ENCODE measurements around the gene LTV1. TPM values are rescaled to one million over a fixed set of nuclear protein-coding genes. Genes with fewer than 3 reads are reported as not detected.

The LTV1 gene
- total and polyA plus RNA-seq, 2 donors (not counting 3 experiments of a cell fraction or from before 2014, with no cell fraction given) = 5.2 to 26.9 TPM

DNA sequence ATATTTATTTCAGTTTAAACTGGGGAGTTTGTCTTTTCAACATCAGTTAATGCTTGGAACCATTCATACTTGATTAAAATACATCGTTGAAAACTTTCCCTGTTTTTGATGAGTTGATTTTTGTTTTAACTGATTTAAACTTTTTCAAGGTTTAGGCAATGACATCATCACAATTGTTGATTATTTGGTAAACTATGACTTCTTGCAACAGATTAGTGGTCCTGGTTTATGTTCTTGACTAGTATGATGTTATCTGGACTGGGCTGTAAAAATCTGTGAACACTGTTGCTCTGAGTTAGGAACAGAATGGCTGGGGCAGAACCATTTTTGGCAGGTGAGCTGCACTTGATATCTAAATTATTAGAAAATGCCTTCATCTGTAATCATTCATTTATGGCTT lies 21.1 kb downstream of the LTV1 start, which contains the start of gene ZC2HC1B:
Gene ZC2HC1B (plus strand): TSS at position 241 of the 400 bp plus-strand sequence. CDS start 66 bp downstream, at position 307.
- FAIRE-seq (no peak), DNase-seq (ENCODE audit: low read depth, low spot score) (no peak)
- H3K4me1 ChIP-seq (ENCODE audit: control insufficient read depth, extremely low read depth, insufficient read depth, low read length) = no peaks in the 10 kb centered on the region
- H3K27ac ChIP-seq (ENCODE audit: insufficient read depth, low read depth, low read length) = no peak within 1 kb of the TSS
- peaks cover 0 to 1% of the 10 kb centered on the region in 2 experiments for H3K27me3 ChIP-seq (ENCODE audit: control insufficient read depth in 2 of 2, insufficient read depth in 2 of 2, low read length in 2 of 2)
- no peaks in the 10 kb centered on the region for H3K9me3 ChIP-seq (replicated peaks; ENCODE audit: control insufficient read depth, insufficient read depth, low read length)
- dilution Hi-C loops (cut with MboI; ENCODE audit: extremely low pct_ligation_motif_present, low sequenced_read_pairs) = no loop called here
- no peak within 1 kb of the TSS for H3K9ac ChIP-seq (replicated peaks; ENCODE audit: extremely low read depth, insufficient read depth, low read length)
- TF ChIP-seq JUN (IDR thresholded peaks at IDR 0.05; ENCODE audit: borderline replicate concordance, insufficient read depth, insufficient read length, low read depth) (no peak), POLR2A (IDR thresholded peaks at IDR 0.05; ENCODE audit: low read depth, low read length) (no peak), FOS (IDR thresholded peaks at IDR 0.05; ENCODE audit: borderline replicate concordance, insufficient read depth, low read length) (no peak), GATA2 (IDR thresholded peaks at IDR 0.05; ENCODE audit: insufficient read depth, insufficient read length, low read depth, low read length) (no peak), POLR2AphosphoS5 (IDR thresholded peaks at IDR 0.05; ENCODE audit: insufficient read depth, low read depth, low read length) (no peak), MYC (IDR thresholded peaks at IDR 0.05; ENCODE audit: low read depth, low read length) (no peak), EZH2 (IDR thresholded peaks at IDR 0.05; ENCODE audit: borderline replicate concordance, low read depth, low read length, severe bottlenecking) (no peak)
- TF ChIP-seq, protein P1, sequence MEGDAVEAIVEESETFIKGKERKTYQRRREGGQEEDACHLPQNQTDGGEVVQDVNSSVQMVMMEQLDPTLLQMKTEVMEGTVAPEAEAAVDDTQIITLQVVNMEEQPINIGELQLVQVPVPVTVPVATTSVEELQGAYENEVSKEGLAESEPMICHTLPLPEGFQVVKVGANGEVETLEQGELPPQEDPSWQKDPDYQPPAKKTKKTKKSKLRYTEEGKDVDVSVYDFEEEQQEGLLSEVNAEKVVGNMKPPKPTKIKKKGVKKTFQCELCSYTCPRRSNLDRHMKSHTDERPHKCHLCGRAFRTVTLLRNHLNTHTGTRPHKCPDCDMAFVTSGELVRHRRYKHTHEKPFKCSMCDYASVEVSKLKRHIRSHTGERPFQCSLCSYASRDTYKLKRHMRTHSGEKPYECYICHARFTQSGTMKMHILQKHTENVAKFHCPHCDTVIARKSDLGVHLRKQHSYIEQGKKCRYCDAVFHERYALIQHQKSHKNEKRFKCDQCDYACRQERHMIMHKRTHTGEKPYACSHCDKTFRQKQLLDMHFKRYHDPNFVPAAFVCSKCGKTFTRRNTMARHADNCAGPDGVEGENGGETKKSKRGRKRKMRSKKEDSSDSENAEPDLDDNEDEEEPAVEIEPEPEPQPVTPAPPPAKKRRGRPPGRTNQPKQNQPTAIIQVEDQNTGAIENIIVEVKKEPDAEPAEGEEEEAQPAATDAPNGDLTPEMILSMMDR (IDR thresholded peaks at IDR 0.05; ENCODE audit: extremely low read depth in 1 of 2, insufficient read depth in 1 of 2, low read depth in 1 of 2, low read length in 2 of 2) = no peak
- TF ChIP-seq, protein P2, sequence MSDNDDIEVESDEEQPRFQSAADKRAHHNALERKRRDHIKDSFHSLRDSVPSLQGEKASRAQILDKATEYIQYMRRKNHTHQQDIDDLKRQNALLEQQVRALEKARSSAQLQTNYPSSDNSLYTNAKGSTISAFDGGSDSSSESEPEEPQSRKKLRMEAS (IDR thresholded peaks at IDR 0.05; ENCODE audit: insufficient read depth, insufficient read length) = no peak
- intact Hi-C loops (cut with micrococcal nuclease) = no loop called here
- H3K9me1 ChIP-seq (replicated peaks; ENCODE audit: control insufficient read depth, extremely low read depth, insufficient read depth, low read length) = no peaks in the 10 kb centered on the region
- no peak within 1 kb of the TSS for H3K4me3 ChIP-seq (replicated peaks in 1 of 3; ENCODE audit: insufficient read depth in 1 of 3, low read depth in 1 of 3, low read length in 3 of 3)
- BruUV-seq (replicated peaks) = no TSS peak
- no peak within 1 kb of the TSS for H3K4me2 ChIP-seq (ENCODE audit: insufficient read depth, low read length)
- no peaks in the 10 kb centered on the region for H4K20me1 ChIP-seq (replicated peaks; ENCODE audit: control insufficient read depth, extremely low read depth, insufficient read depth, low read length)
- H3K79me2 ChIP-seq (ENCODE audit: control insufficient read depth, insufficient read depth, low read length) = no peaks in the 10 kb centered on the region
- H3K36me3 ChIP-seq (ENCODE audit: control insufficient read depth in 2 of 2, extremely low read depth in 1 of 2, insufficient read depth in 2 of 2, low read length in 2 of 2) = peaks cover 4 to 12% of the 10 kb centered on the region in 2 experiments
- no peak within 1 kb of the TSS for H2AFZ ChIP-seq (ENCODE audit: low read depth, low read length)
- ChIA-PET CTCF (interaction anchor here (3.0 kb wide), 1 partner anchor 289 kb away, joined by 13 read pairs; no protein-coding TSS in a partner anchor), POLR2A (no interaction called here)

All from endothelial cell of umbilical vein (primary cell).